ENCODE measurements around the gene STAG2.

Gene STAG2

GRCh38 chrX:123967497-123967896, 6.0 kb downstream of the STAG2 start:
- Histone ChIP-seq H3K4me1 (ENCODE audit: low read length) (peaks cover 26% of the 10 kb centered on the region), H3K9me3 (ENCODE audit: insufficient read depth, low read length) (no peaks in the 10 kb centered on the region), H3K79me2 (ENCODE audit: low read length) (peaks cover 100% of the 10 kb centered on the region), H3K36me3 (replicated peaks; ENCODE audit: low read depth, low read length) (peaks cover 9% of the 10 kb centered on the region), H3K9ac (ENCODE audit: low read length) (no peak overlapping the region), H3K4me2 (ENCODE audit: low read length) (no peak overlapping the region), H4K20me1 (ENCODE audit: insufficient read depth, low read length) (peaks cover 83% of the 10 kb centered on the region), H3K27ac (ENCODE audit: low read length) (no peak overlapping the region), H3K27me3 (ENCODE audit: low read depth, low read length) (no peaks in the 10 kb centered on the region), H2AFZ (ENCODE audit: low read depth, low read length) (no peak overlapping the region), H3K4me3 (ENCODE audit: low read length) (no peak overlapping the region)
- TF ChIP-seq EZH2phosphoT487 (IDR thresholded peaks at IDR 0.05; ENCODE audit: low read depth) (no peak), CTCF (IDR thresholded peaks at IDR 0.05; ENCODE audit: low read depth, low read length) (no peak)

GRCh38 chrX:123968383-123969050, 7.0 kb downstream of the STAG2 start:
- no peak overlapping the region for H3K4me2 ChIP-seq (ENCODE audit: low read length)
- peaks cover 9% of the 10 kb centered on the region for H3K36me3 ChIP-seq (replicated peaks; ENCODE audit: low read depth, low read length)
- H4K20me1 ChIP-seq (ENCODE audit: insufficient read depth, low read length): peaks cover 83% of the 10 kb centered on the region

GRCh38 chrX:123971982-123972381, 10.5 kb downstream of the STAG2 start:
- no peak overlapping the region for H3K9ac ChIP-seq (ENCODE audit: low read length)
- H3K9me3 ChIP-seq (ENCODE audit: insufficient read depth, low read length): no peaks in the 10 kb centered on the region
- H3K27ac ChIP-seq (ENCODE audit: low read length): no peak overlapping the region
- H3K4me3 ChIP-seq (ENCODE audit: low read length): no peak overlapping the region
- TF ChIP-seq EZH2phosphoT487 (IDR thresholded peaks at IDR 0.05; ENCODE audit: low read depth): no peak
- no peak for TF ChIP-seq CTCF (IDR thresholded peaks at IDR 0.05; ENCODE audit: low read depth, low read length)
- peaks cover 9% of the 10 kb centered on the region for H3K36me3 ChIP-seq (replicated peaks; ENCODE audit: low read depth, low read length)
- H3K27me3 ChIP-seq (ENCODE audit: low read depth, low read length): no peaks in the 10 kb centered on the region
- H2AFZ ChIP-seq (ENCODE audit: low read depth, low read length): no peak overlapping the region
- peaks cover 77% of the 10 kb centered on the region for H4K20me1 ChIP-seq (ENCODE audit: insufficient read depth, low read length)
- peaks cover 100% of the 10 kb centered on the region for H3K79me2 ChIP-seq (ENCODE audit: low read length)
- H3K4me2 ChIP-seq (ENCODE audit: low read length): no peak overlapping the region
- peaks cover 15% of the 10 kb centered on the region; the same call in 1 of the 2 replicates for H3K4me1 ChIP-seq (ENCODE audit: low read length)

More at GRCh38 chrX:123968383-123969050, 7.0 kb downstream of the STAG2 start:
- Histone ChIP-seq H3K9me3 (ENCODE audit: insufficient read depth, low read length) (no peaks in the 10 kb centered on the region), H3K4me3 (ENCODE audit: low read length) (no peak overlapping the region), H3K79me2 (ENCODE audit: low read length) (peaks cover 100% of the 10 kb centered on the region), H2AFZ (ENCODE audit: low read depth, low read length) (no peak overlapping the region), H3K27ac (ENCODE audit: low read length) (no peak overlapping the region), H3K4me1 (ENCODE audit: low read length) (peaks cover 26% of the 10 kb centered on the region), H3K9ac (ENCODE audit: low read length) (no peak overlapping the region), H3K27me3 (ENCODE audit: low read depth, low read length) (no peaks in the 10 kb centered on the region)
- TF ChIP-seq CTCF (IDR thresholded peaks at IDR 0.05; ENCODE audit: low read depth, low read length) (no peak), EZH2phosphoT487 (IDR thresholded peaks at IDR 0.05; ENCODE audit: low read depth) (no peak)

GRCh38 chrX:123973921-123974320, 12.4 kb downstream of the STAG2 start:
- no peak overlapping the region for H3K4me2 ChIP-seq (ENCODE audit: low read length)
- TF ChIP-seq CTCF (IDR thresholded peaks at IDR 0.05; ENCODE audit: low read depth, low read length) (no peak), EZH2phosphoT487 (IDR thresholded peaks at IDR 0.05; ENCODE audit: low read depth) (no peak)
- no peak overlapping the region for H3K9ac ChIP-seq (ENCODE audit: low read length)
- peaks cover 8% of the 10 kb centered on the region for H3K36me3 ChIP-seq (replicated peaks; ENCODE audit: low read depth, low read length)
- no peak overlapping the region for H3K27ac ChIP-seq (ENCODE audit: low read length)
- peaks cover 79% of the 10 kb centered on the region for H4K20me1 ChIP-seq (ENCODE audit: insufficient read depth, low read length)
- no peak overlapping the region for H3K4me3 ChIP-seq (ENCODE audit: low read length)
- peaks cover 9% of the 10 kb centered on the region; the same call in 1 of the 2 replicates for H3K4me1 ChIP-seq (ENCODE audit: low read length)
- no peaks in the 10 kb centered on the region for H3K9me3 ChIP-seq (ENCODE audit: insufficient read depth, low read length)
- no peaks in the 10 kb centered on the region for H3K27me3 ChIP-seq (ENCODE audit: low read depth, low read length)
- no peak overlapping the region for H2AFZ ChIP-seq (ENCODE audit: low read depth, low read length)
- H3K79me2 ChIP-seq (ENCODE audit: low read length): peaks cover 100% of the 10 kb centered on the region
